AG04449 (cell line): Measurements from ENCODE around the gene FDXR.

Experiments used
- CTCF ChIA-PET: fragments of 350-600 bp; formaldehyde crosslinking; extraction: SDS; loops from one replicate; lab custom pipeline; 2021; ENCODE audit warnings: antibody characterized with exemption; lab: Yijun Ruan, JAX
- POLR2A ChIA-PET: fragments of 400-600, 350-600 bp; formaldehyde crosslinking; extraction: SDS; loops from one replicate; lab custom pipeline; 2020; ENCODE audit warnings: antibody characterized with exemption, inconsistent platforms; lab: Yijun Ruan, JAX
- DNase-seq: peaks from one replicate; pipeline ENCODE4 v3.0.0-alpha.2; 2010; ENCODE audit warnings: low read depth, low spot score
- H3K4me3 ChIP-seq: 2 replicates; pipeline ENCODE4 v1.5.1; 2011; ENCODE audit warnings: low read depth, mild to moderate bottlenecking, control low read depth, low read length
- CTCF ChIP-seq: IDR thresholded peaks from one replicate; pipeline ENCODE4 v1.5.1; 2011; ENCODE audit warnings: mild to moderate bottlenecking, moderate library complexity, low read length, control low read depth, inconsistent platforms; ENCODE audit not compliant: insufficient read depth; ENCODE audit errors: missing control alignments

FDXR gene

GRCh38 chr17:74836191-74836590 lies 36.6 kb downstream of the FDXR start:
- no peak for DNase-seq
- ChIA-PET POLR2A (no interaction called here), CTCF (interaction anchor here (13.7 kb wide), 1 partner anchor 26 kb away, joined by 276 read pairs; the partner anchor contains the start of gene GRIN2C)
- no peak for TF ChIP-seq CTCF
- no peak overlapping the region for H3K4me3 ChIP-seq

GRCh38 chr17:74833501-74834377 lies 39.1 kb downstream of the FDXR start:
- POLR2A ChIA-PET: interaction anchor here (1.0 kb wide), 1 partner anchor 39 kb away, joined by 3 read pairs; the partner anchor contains the start of gene FDXR
- CTCF ChIA-PET: interaction anchor here (1.6 to 4.3 kb wide), 3 partner anchors 11 to 124 kb away, joined by 3 to 35 read pairs (median 26); no protein-coding TSS in a partner anchor
- H3K4me3 ChIP-seq: no peak overlapping the region
- no peak for TF ChIP-seq CTCF
- peak; percentile 9 for DNase-seq

DNA sequence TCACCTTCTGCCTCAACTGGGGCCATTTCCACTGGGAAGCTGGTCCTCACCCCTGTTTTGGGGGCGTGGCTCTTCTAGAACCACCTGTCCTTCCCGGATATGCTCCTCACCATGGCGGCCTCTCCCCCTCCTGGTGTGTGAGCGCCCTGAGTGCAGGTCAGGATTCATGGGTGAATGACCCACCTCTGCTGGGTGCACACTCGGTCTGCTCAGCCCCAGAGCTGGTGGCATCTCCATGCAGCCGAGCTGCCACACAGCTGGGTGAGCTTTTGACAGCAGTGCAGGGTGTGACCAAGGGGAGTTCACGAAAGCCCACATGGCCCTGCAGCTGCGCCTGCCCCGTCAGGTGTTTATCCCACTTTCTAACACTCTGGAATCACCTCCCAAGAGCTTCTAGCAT lies 40.4 kb downstream of the FDXR start:
- no peak for DNase-seq
- no peak overlapping the region for H3K4me3 ChIP-seq
- ChIA-PET POLR2A (no interaction called here), CTCF (interaction anchor here (1.2 to 4.3 kb wide), 4 partner anchors 12 to 87 kb away, joined by 4 to 35 read pairs (median 22); no protein-coding TSS in a partner anchor)
- no peak for TF ChIP-seq CTCF

- TF ChIP-seq CTCF: no peak
- CTCF ChIA-PET: interaction anchor here (1.0 to 4.3 kb wide), 6 partner anchors 11 to 86 kb away, joined by 4 to 35 read pairs (median 12); no protein-coding TSS in a partner anchor
- H3K4me3 ChIP-seq: no peak overlapping the region
- no peak for DNase-seq
- POLR2A ChIA-PET: no interaction called here
Measured at GRCh38 chr17:74831444-74832146, 41.2 kb downstream of the FDXR start.

- no peak for DNase-seq
- no peak overlapping the region for H3K4me3 ChIP-seq
- TF ChIP-seq CTCF: no peak
- CTCF ChIA-PET: interaction anchor here (1.0 to 2.2 kb wide), 4 partner anchors 12 to 39 kb away, joined by 3 to 17 read pairs (median 6); no protein-coding TSS in a partner anchor
- POLR2A ChIA-PET: no interaction called here
Measured at GRCh38 chr17:74830861-74831260, 41.9 kb downstream of the FDXR start.
